ENCODE results near the gene PHLDB1. TPM values are rescaled to one million over a fixed set of nuclear protein-coding genes. Genes with fewer than 3 reads are reported as not detected.

The PHLDB1 gene
- total and polyA plus RNA-seq, 2 donors (not counting 3 experiments of a cell fraction or from before 2014, with no cell fraction given) = 99.7 to 183 TPM

DNA sequence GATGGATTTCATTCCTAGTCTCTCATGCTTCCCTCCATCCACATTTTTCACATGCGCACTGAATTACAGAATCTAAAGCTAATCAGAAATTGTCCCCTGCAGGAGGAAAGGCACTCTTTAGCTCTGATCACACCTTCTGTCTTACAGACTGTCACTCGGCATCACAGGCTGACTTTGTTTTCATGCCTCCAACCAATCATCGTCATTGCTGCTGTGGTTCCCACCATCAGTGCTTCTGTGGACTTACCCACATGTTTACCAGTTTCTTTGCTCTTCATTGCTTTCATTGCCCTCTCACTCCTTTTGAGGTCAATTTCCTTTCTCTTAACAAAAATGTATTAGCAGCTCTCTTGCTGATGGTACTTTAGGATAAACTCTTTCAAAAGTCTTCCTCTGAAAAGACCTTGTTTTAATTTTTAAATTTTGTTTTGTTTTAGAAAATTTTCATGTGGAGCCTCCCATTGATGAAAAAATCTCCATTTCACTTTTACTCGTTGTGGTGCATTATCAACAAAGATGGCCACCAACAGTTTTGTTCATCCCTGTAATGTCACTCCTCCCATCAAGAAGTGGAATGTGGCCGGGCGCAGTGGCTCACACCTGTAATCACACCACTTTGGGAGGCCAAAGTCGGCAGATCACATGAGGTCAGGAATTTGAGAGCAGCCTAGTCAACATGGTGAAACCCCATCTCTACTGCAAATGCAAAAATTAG is 92.2 kb downstream of the PHLDB1 start:
- no TSS peak for BruUV-seq (replicated peaks)
- no peaks in the 10 kb centered on the region for H3K79me2 ChIP-seq (ENCODE audit: control insufficient read depth, insufficient read depth, low read length)
- H3K27ac ChIP-seq (ENCODE audit: insufficient read depth, low read depth, low read length) = no peak overlapping the region
- H3K27me3 ChIP-seq (ENCODE audit: control insufficient read depth in 2 of 2, insufficient read depth in 2 of 2, low read length in 2 of 2) = no peaks in the 10 kb centered on the region
- H3K9me1 ChIP-seq (replicated peaks; ENCODE audit: control insufficient read depth, extremely low read depth, insufficient read depth, low read length) = no peaks in the 10 kb centered on the region
- H3K4me3 ChIP-seq (replicated peaks in 1 of 3; ENCODE audit: insufficient read depth in 1 of 3, low read depth in 1 of 3, low read length in 3 of 3) = no peak overlapping the region
- FAIRE-seq (no peak), DNase-seq (ENCODE audit: low read depth, low spot score) (no peak)
- CTCF ChIA-PET = interaction anchor here (1.0 kb wide), 1 partner anchor 9 kb away, joined by 3 read pairs; no protein-coding TSS in a partner anchor
- TF ChIP-seq JUN (IDR thresholded peaks at IDR 0.05; ENCODE audit: borderline replicate concordance, insufficient read depth, insufficient read length, low read depth) (no peak), POLR2A (IDR thresholded peaks at IDR 0.05; ENCODE audit: low read depth, low read length) (no peak), POLR2AphosphoS5 (IDR thresholded peaks at IDR 0.05; ENCODE audit: insufficient read depth, low read depth, low read length) (no peak)
- TF ChIP-seq, protein P1, sequence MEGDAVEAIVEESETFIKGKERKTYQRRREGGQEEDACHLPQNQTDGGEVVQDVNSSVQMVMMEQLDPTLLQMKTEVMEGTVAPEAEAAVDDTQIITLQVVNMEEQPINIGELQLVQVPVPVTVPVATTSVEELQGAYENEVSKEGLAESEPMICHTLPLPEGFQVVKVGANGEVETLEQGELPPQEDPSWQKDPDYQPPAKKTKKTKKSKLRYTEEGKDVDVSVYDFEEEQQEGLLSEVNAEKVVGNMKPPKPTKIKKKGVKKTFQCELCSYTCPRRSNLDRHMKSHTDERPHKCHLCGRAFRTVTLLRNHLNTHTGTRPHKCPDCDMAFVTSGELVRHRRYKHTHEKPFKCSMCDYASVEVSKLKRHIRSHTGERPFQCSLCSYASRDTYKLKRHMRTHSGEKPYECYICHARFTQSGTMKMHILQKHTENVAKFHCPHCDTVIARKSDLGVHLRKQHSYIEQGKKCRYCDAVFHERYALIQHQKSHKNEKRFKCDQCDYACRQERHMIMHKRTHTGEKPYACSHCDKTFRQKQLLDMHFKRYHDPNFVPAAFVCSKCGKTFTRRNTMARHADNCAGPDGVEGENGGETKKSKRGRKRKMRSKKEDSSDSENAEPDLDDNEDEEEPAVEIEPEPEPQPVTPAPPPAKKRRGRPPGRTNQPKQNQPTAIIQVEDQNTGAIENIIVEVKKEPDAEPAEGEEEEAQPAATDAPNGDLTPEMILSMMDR (IDR thresholded peaks at IDR 0.05; ENCODE audit: extremely low read depth in 1 of 2, insufficient read depth in 1 of 2, low read depth in 1 of 2, low read length in 2 of 2) = no peak
- POLR2A ChIA-PET = no interaction called here
- no peaks in the 10 kb centered on the region for H4K20me1 ChIP-seq (replicated peaks; ENCODE audit: control insufficient read depth, extremely low read depth, insufficient read depth, low read length)
- no peak overlapping the region for H2AFZ ChIP-seq (ENCODE audit: low read depth, low read length)
- no peak overlapping the region for H3K4me2 ChIP-seq (ENCODE audit: insufficient read depth, low read length)
- H3K4me1 ChIP-seq (ENCODE audit: control insufficient read depth, extremely low read depth, insufficient read depth, low read length) = no peaks in the 10 kb centered on the region
- intact Hi-C loops (cut with micrococcal nuclease) (no loop called here), dilution Hi-C loops (cut with MboI; ENCODE audit: extremely low pct_ligation_motif_present, low sequenced_read_pairs) (no loop called here)
- no peak overlapping the region for H3K9ac ChIP-seq (replicated peaks; ENCODE audit: extremely low read depth, insufficient read depth, low read length)
- no peaks in the 10 kb centered on the region for H3K36me3 ChIP-seq (ENCODE audit: control insufficient read depth in 2 of 2, extremely low read depth in 1 of 2, insufficient read depth in 2 of 2, low read length in 2 of 2)
- no peaks in the 10 kb centered on the region for H3K9me3 ChIP-seq (replicated peaks; ENCODE audit: control insufficient read depth, insufficient read depth, low read length)

DNA sequence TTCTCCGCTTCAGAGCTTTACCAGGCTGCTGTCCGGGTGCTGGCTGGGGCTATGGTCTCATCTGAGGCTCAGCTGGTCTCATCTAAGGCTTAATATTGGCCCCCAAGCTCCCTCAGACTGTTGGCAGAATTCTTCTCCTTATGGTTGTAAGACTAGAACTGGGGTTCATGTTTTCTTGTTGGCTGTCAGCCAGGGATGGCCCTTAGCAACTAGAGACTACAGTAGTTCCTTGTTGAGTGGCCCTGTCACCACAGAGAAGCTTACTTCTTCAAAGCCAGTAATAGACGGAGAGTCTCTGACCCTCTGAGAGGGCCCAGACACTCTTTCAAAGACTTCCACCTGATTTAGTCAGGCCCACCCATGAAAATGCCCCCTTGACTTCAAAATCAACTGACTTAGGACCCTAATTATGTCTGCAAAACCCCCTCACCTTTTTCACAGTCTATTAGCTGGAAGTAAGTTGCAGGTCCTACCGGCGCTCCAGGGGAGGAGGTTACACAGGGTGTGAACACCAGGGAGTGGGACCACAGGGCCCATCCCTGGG is 96.2 kb downstream of the PHLDB1 start:
- H3K9ac ChIP-seq (replicated peaks; ENCODE audit: extremely low read depth, insufficient read depth, low read length) = no peak overlapping the region
- no peak for TF ChIP-seq FOS (IDR thresholded peaks at IDR 0.05; ENCODE audit: borderline replicate concordance, insufficient read depth, low read length)
- TF ChIP-seq GATA2 (IDR thresholded peaks at IDR 0.05; ENCODE audit: insufficient read depth, insufficient read length, low read depth, low read length) = no peak
- no peak for TF ChIP-seq MYC (IDR thresholded peaks at IDR 0.05; ENCODE audit: low read depth, low read length)
- TF ChIP-seq, protein P1 (IDR thresholded peaks at IDR 0.05; ENCODE audit: extremely low read depth in 1 of 2, insufficient read depth in 1 of 2, low read depth in 1 of 2, low read length in 2 of 2) = no peak
- no peak for TF ChIP-seq POLR2A (IDR thresholded peaks at IDR 0.05; ENCODE audit: low read depth, low read length)
- TF ChIP-seq EZH2 (IDR thresholded peaks at IDR 0.05; ENCODE audit: borderline replicate concordance, low read depth, low read length, severe bottlenecking) = no peak
- TF ChIP-seq, protein P2, sequence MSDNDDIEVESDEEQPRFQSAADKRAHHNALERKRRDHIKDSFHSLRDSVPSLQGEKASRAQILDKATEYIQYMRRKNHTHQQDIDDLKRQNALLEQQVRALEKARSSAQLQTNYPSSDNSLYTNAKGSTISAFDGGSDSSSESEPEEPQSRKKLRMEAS (IDR thresholded peaks at IDR 0.05; ENCODE audit: insufficient read depth, insufficient read length) = no peak
- no peak for TF ChIP-seq POLR2AphosphoS5 (IDR thresholded peaks at IDR 0.05; ENCODE audit: insufficient read depth, low read depth, low read length)
- no peak for TF ChIP-seq JUN (IDR thresholded peaks at IDR 0.05; ENCODE audit: borderline replicate concordance, insufficient read depth, insufficient read length, low read depth)
- CTCF ChIA-PET = no interaction called here
- H3K4me3 ChIP-seq (replicated peaks in 1 of 3; ENCODE audit: insufficient read depth in 1 of 3, low read depth in 1 of 3, low read length in 3 of 3) = no peak overlapping the region
- no peaks in the 10 kb centered on the region for H4K20me1 ChIP-seq (replicated peaks; ENCODE audit: control insufficient read depth, extremely low read depth, insufficient read depth, low read length)
- no peaks in the 10 kb centered on the region for H3K9me3 ChIP-seq (replicated peaks; ENCODE audit: control insufficient read depth, insufficient read depth, low read length)
- no peak overlapping the region for H3K27ac ChIP-seq (ENCODE audit: insufficient read depth, low read depth, low read length)
- no peak overlapping the region for H2AFZ ChIP-seq (ENCODE audit: low read depth, low read length)
- H3K4me1 ChIP-seq (ENCODE audit: control insufficient read depth, extremely low read depth, insufficient read depth, low read length) = no peaks in the 10 kb centered on the region
- FAIRE-seq (no peak), DNase-seq (ENCODE audit: low read depth, low spot score) (no peak)
- POLR2A ChIA-PET = no interaction called here
- no peak overlapping the region for H3K4me2 ChIP-seq (ENCODE audit: insufficient read depth, low read length)
- BruUV-seq (replicated peaks) = no TSS peak
- dilution Hi-C loops (cut with MboI; ENCODE audit: extremely low pct_ligation_motif_present, low sequenced_read_pairs) (no loop called here), intact Hi-C loops (cut with micrococcal nuclease) (no loop called here)
- H3K36me3 ChIP-seq (ENCODE audit: control insufficient read depth in 2 of 2, extremely low read depth in 1 of 2, insufficient read depth in 2 of 2, low read length in 2 of 2) = no peaks in the 10 kb centered on the region
- peaks cover 3 to 5% of the 10 kb centered on the region in 2 experiments for H3K27me3 ChIP-seq (ENCODE audit: control insufficient read depth in 2 of 2, insufficient read depth in 2 of 2, low read length in 2 of 2)
- H3K9me1 ChIP-seq (replicated peaks; ENCODE audit: control insufficient read depth, extremely low read depth, insufficient read depth, low read length) = no peaks in the 10 kb centered on the region
- H3K79me2 ChIP-seq (ENCODE audit: control insufficient read depth, insufficient read depth, low read length) = no peaks in the 10 kb centered on the region
